OCI-LY7 (cell line): ENCODE measurements around the gene CHN2.

Source experiments
- EZH2phosphoT487 ChIP-seq: fragments of 200-600 bp; sonication (generic); IDR thresholded peaks from 2 replicates; pipeline ENCODE4 v1.6.1; 2018; ENCODE audit warnings: low read depth, borderline replicate concordance, mild to moderate bottlenecking, mixed run types, antibody characterized with exemption, low read length, moderate library complexity, mixed read lengths
- TF ChIP-seq, protein P1 (sequence below): fragments of 200-600 bp; sonication (generic); conservative IDR thresholded peaks from 2 replicates; pipeline ENCODE4 v1.5.1; 2014; ENCODE audit warnings: mild to moderate bottlenecking, antibody characterized with exemption, low read length, moderate library complexity, mixed read lengths

DNA sequence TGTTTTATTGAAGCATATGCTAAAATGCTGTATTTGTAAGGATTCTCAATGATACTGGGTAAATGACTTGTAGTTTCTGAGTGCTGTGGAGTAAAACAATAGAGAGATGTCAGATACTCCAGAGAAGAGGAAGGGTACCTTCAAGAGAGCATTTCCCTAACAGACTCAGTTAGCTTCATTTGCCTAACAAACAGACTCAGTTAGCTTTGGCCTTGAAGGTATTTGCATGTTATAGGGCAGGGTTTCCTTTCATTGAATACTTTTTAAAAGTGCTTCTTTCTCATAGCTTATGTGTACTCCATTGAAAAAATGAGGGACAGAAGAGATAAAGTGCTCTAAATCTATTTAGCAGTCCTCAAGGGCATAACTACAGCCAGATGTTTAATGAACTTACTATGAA lies 101.8 kb downstream of the CHN2 start:
- TF ChIP-seq, protein P1, sequence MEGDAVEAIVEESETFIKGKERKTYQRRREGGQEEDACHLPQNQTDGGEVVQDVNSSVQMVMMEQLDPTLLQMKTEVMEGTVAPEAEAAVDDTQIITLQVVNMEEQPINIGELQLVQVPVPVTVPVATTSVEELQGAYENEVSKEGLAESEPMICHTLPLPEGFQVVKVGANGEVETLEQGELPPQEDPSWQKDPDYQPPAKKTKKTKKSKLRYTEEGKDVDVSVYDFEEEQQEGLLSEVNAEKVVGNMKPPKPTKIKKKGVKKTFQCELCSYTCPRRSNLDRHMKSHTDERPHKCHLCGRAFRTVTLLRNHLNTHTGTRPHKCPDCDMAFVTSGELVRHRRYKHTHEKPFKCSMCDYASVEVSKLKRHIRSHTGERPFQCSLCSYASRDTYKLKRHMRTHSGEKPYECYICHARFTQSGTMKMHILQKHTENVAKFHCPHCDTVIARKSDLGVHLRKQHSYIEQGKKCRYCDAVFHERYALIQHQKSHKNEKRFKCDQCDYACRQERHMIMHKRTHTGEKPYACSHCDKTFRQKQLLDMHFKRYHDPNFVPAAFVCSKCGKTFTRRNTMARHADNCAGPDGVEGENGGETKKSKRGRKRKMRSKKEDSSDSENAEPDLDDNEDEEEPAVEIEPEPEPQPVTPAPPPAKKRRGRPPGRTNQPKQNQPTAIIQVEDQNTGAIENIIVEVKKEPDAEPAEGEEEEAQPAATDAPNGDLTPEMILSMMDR, result no peak
- no peak for TF ChIP-seq EZH2phosphoT487
